ENCODE measurements around the gene MAPK8.
A peak's percentile ranks its signal among the peaks of the same experiment; 100 is the strongest.

MAPK8 gene

DNA sequence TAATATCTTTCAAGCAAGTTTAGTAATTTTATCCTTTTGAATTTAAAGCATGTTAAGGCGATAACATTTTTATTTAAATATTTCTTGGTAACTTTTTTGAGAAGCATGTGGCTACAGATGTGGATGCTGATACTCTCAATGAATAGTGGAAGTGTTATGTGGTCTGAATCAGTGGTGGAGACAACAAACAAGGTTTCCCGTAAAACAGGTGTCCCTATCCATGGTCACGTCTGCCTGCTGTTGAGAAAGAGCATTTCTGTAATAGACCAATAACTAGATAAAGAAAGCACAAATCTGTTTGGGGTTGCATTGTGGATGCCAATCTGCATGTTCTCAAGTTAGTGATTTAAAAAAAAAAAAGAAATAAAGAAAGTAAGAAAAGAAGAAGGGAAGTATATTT lies 13.9 kb upstream of the MAPK8 start:
- DNase-seq = no peak

DNA sequence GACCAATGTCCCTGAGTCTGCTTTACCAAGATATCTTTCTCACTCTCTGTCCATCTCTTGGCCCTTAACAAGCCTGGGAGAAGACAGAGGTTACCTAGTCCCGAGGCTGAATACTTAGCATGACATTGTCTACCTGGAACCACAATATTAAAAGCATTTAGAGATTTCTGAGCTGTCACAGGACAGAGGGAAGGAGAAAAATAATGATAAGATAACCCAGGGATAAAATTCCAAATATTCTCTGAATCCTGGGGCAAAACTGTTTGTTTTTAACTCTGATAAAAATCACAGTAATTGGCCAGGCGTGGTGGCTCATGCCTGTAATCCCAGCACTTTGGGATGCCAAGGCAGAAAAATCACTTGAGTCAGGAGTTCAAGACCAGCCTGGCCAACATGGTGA lies 12.0 kb upstream of the MAPK8 start:
- no peak for DNase-seq

DNA sequence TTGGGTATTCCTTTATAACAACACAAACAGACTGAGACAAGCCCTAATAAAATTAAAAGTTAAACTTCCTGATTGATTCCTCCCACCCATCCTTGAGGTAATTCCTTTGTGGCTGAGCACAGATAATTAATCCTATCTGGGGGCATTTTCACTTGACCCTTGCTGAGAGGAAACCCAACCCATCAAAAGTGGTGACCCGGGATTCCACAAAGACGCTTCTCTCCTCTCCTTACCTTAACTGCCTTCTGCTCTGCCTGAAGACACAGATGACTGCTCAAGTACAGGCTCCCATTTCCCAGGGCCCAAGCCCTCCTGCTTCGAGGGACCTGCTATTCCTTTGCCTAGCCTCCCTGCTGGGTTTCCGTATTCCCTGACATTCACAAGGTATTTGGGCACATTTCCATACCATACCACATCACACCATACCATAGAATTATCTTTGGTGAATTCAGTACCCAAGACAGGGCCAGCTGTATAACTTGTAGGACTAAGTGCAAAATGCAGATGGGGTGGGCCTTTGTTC lies 9.8 kb upstream of the MAPK8 start:
- no peak for DNase-seq

DNA sequence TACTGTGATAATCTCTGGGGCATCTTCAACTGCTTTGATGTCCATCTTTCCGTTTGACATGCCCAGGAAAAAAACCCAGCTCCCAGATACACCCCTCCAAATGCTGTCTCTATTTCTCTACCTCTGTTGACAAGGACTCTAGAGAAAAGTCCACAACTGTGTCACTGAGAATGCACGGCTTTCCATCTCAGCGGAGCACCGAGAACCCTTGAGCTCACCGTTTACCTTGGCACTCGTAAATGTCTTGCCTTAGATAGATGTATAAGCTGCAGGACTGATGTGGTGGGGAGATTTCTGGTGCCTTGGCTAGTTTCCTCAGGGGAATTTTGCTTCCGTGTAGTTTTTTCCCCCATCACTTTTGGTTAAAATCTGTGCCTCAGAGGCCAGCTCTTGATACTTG lies 7.4 kb upstream of the MAPK8 start:
- no peak for DNase-seq

DNA sequence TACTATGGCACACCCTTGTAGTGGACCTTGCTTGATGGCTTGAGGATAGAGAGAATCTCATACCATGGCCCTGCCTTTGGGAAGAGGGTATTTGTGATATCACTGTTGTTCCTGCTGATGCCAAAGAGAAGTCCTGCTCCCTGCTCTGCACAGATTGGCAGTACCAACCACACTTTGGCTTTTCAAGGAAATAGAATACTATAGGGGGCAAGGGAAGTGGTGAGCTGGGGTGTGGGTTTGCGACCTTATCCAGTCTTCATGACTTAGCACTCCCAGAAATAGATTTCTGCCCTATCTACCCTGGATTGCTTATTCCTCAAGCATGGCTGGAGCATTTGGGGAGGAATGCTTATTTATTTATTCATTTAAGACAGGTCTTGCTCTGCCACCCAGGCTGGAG lies 6.8 kb upstream of the MAPK8 start:
- DNase-seq = no peak

DNA sequence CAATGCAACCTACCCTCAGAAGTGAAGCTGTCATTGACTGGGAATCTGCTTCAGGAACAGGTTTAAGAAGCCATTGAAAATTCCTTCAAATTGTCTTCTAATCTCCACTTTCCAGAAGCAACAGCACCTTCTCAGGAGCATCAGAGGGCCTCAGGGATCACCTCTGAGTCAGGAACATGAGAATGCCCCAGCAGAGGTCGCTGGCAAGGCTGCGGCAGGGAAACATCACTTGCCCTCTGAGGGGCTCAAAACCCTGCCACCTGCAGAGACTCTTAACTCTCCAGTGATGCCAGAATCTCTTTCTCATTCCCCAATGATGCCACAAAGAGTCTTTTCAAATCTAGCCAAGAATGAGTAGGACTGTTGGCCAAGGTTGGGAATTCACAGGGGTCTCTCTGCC lies 5.9 kb upstream of the MAPK8 start:
- no peak for DNase-seq

DNA sequence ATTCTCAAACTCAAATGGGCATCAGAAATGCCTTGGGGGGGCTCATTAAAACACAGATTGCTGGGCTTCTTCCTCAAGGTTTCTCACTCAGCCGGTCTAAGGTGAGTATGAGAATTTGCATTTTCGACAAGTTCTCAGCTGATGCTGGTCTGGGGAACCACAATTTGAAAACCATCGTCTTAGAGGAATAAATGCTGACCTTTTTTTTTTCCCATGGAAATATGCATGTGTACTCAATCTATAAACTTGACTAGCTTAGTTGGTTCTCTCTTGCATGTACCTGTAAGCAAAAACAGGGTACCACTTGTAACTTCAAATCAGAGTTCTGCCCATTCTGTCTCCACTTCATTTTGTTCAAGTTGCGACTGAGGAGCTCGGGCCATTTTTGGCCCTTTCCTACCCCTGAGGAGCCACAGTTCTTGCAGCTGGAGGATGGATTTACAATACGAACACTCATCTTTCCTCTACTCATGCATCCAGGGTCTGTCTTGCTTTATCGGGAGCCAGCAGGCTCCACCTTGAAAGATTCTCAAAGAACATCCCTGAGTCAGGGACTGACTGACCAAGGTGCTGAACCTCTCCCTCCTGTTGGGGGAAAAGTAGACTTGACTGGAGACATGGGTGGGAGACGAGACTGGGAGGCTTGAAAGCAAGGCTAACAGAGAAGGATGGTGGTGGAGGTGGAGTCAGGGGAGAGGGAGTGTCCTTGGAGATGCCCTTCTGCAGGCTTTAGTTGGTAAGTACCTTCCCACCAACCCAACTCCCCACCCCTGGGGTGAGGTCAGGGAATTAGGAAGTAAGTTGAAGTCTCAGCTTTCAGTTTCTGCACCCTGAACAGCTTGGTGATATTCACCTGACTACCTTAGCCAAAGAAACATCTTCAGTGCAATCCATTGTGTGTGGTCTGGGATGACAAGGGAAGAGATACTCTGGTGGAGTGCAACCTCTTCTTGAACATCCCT lies 3.7 kb upstream of the MAPK8 start:
- no peak for DNase-seq

DNA sequence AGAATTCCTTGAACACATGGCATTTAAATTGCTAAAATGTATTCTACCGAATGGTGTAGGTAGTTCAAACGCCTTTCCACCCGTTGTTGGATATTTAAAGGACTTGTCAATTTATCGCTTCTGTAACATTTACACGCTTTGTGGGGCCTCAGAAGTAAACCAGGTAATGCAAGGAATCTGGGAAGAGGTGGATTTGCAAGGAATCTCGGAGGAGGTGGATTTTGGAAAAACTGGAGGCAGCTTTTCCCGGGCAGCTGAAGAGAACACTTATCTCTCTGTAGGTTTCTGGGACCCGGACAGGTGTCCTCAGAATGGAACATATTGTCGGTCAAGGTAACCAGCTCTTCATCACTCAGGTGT lies 592 bp upstream of the MAPK8 start:
- DNase-seq = no peak

DNA sequence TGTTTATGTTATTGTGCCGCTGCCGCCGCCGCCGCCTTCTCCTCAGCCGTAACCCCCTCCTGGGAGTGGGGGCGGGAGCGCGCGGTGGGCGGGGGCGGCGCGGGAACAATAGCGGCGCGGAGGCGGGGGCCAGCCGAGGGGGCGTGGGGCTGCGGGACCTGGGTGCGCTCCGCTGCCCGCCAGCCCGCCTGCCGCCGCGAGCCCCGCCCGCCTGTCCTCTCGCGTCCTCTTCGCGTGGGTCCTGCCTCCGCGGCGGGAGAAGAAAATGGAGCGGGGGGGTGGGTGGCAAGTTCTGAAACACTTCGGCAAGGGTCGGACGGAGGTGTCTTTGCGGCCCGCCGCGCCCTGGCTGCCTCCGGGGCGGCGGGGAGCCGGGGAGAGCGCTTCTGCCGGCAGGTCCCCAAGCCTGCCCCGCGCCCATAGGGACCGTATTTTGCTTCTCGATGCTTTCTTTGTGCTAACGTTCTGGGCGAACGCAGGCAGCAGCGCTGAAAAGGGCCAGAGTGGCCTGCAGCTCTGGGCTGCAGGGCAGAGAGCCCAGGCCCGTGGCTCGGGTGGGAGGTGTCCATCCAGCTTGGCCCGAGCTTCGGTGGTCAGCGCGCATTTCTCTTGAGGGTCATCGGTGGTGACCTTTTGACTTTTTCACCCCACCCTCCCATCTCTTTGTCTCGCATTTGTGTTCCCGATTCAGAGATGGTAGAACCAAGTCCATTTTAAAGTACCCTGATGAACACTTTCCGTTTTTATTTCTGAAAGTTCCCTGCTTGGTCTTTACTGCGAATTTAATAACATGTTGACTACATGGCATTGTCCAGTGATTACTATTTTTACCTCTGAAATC lies 613 bp downstream of the MAPK8 start:
- peak; percentile 71 for DNase-seq

DNA sequence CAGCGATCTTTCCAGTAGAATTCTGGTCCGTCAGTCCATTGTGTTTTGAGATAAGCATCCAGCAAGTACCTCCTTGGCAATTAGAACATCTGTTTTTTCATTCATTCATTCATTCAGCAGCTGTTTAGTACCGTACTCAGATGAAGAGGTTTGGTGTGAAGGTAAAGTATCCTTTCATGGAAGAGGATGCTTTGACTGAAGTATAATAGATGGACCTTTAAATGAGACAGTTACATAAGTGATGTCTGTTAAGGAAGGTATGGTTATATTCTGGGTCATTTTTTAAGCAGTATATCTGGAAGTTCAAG lies 1.2 kb downstream of the MAPK8 start:
- no peak for DNase-seq

DNA sequence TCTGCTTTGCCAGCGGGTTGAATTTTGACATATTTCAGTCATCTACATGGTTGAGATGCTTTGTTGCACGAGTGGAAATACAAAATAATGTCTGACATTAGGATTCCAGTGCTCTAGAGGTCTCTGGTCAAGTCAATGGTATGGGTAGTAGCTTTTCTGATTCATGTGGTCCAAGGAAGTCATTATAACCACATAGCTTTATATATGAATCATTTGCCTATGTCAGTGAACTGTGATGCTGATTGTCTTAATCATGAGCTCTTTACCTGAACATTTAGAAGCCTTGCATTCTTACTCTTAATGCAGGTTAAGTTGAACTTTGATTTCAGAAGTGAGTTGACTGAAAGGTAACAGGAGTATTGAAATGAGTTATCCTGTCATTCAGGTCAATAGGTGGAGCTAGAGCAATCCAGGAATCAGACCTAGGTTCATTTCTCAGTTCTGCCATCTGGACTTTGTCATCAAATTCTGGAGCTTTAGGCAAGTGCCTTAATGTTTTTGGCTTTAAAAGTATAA lies 3.3 kb downstream of the MAPK8 start:
- no peak for DNase-seq

DNA sequence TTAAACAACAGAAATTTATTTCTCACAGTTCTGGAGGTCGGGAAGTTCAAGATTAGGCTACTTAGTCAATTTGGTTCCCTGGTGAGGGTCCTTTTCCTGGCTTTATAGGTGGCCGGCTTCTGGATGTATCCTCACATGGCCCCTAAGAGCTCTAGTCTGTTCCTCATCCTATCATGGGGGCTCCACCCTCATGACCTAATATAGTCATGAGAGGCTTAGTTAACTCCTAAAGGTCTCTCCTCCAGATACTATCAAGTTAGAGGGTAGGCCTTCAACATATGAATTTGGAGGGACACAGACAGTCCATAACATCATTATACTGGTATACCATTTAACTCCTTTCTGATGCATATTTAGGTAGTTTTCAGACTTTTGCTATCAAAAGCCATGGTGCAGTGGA lies 7.6 kb downstream of the MAPK8 start:
- no peak for DNase-seq

DNA sequence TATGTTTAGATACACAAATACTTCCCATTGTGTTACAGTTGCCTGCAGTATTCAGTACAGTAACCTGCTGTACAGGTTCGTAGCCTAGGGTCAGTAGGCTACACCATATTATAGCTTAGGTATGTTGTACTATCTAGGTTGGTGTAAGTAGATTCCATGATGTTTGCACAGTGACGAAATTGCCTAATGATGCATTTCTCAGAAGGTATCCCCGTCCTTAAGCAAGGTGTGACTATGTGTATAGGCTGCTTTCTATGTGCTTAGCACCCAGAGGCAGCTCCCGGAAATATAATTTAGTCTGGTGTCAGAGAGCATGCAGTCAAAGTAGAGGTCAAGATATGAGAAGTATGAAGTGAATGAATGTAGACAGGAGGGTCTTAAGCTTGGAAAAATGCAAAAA lies 9.8 kb downstream of the MAPK8 start:
- no peak for DNase-seq

DNA sequence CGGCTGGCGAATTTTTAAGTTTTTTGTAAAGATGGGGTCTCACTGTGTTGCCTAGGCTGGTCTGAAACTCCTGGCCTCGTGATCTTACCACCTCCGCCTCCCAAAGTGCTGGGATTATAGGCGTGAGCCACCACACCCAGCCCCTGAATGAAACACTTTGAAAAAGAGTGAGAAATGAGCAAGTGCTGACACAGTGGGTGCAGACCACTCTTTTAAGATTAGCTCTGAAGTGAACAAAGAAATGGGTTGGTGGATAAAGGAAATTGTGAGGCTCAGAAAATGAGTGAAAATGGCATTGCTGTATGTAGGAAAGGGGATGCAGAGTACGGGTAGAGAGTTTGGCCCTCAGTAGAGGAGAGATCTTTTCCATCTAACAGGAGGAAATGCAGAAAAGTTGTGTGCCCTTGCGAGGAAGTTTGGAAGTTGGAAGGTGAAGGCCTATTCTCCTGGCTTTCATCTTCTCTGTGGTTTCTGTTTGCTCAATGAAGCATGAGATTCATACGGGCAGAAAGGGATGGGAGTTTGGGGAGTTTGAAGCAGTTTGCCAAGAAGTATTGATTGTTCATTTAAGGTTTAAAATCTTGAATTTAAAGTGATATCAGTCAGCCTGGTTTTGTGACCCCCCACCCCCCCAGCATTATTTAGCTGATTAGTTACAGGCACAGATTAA lies 11.0 kb downstream of the MAPK8 start:
- no peak for DNase-seq

DNA sequence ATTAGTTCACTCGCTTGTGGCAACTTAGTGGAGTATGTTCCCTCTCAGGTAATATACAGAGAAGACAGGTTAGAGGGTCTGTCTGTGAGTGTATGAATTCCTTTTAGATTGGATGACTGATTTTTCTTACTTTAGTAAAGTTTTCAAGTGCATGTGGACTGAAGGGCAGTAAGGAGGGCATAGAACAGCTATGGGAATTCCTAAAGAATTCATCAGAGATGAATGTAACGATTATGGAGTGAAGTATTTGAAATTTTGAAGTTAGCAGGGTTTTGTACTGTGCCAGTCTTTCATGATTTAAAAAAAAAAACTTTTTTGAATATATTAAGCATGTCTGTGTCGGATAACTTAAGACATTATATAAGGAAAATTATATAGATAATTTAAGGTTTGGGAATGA lies 15.5 kb downstream of the MAPK8 start:
- DNase-seq = no peak

DNA sequence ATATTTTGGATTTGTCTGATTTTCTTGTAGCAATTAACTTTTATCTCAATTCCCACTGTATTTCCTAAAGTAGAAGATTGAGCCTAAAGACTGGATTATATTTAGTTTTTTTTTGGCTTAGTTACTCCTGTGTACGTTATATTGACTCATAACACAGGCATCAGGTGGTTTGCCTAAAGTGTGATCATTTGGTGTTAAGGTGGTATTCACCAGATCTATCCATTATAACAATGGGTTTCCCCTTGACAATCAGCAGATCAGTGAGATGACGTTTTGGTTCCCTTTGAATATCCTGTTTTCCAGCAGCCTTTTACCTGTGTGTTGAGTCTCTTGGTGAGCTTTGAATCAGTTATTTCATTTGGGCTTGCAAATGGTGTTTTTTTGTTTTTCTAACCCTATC lies 18.1 kb downstream of the MAPK8 start:
- DNase-seq = no peak

DNA sequence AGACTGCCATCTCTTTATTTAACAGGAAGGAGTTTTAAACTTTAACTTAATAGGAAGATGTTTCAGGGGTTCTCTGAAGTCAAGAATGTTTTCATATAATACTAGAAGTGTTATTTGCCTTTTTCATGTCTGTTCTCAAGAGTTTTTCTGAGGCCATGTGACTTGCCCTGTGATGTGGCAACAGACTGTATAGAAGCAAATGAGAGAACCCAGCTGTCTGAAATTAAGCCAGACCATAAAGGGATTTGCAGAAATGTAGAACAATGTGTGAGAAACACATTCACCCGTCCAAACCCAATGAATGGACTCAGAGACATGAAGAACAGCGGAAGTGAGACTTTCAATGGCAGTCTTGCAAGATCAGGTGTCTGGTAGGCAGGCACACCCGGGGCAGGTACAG lies 23.8 kb downstream of the MAPK8 start:
- DNase-seq = no peak

DNA sequence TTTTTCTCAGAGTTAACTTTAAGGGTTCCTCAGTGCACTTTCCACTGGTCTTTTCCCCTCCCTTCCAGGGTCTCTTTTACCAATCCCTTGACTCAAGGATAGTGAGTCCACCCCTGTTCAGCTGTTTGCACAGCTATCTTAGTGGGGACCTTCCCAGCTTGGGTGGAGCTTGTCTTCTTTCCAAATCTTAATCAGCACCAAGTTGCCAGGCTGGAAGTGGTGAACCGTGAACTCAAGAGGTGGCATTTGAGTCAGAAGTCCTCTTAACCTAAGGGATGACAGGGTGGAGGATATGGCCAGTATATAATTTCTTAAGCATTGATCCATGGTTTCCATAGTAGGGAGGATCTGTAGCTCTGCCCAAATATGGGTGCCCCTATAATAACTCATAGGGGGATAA lies 25.0 kb downstream of the MAPK8 start:
- DNase-seq = no peak

DNA sequence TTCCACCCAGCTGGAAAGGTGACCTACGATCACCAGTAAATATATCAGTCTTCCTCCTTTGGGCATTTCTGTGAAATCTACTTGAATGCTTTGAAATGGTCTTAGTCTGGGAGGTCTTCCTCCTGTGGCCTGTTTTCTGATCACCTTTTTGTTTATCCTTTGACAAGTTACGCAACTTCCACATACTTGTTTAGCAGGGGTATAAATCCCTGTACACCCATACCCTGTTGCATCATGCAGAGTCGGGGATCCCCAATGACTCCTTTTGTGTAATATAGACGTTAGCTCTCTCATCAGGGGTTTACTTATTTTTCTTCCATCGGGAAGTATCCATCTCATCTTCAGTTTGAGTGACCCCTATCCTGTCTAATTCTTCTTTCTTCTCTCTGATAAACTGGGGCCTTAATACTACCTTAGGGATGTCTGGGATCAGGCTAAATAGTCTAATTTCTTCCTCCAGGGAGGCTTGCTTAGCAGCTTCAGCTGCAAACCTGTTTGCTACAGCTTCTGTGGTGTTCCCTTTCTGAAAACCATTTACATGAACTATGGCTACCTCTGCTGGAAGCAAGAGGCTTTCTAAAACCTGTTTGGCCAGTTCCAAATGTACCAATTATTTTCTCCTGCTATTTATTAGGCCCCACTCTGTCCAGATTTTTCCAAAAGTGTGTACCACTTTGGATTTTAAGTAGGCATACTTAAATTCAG lies 25.8 kb downstream of the MAPK8 start:
- no peak for DNase-seq

DNA sequence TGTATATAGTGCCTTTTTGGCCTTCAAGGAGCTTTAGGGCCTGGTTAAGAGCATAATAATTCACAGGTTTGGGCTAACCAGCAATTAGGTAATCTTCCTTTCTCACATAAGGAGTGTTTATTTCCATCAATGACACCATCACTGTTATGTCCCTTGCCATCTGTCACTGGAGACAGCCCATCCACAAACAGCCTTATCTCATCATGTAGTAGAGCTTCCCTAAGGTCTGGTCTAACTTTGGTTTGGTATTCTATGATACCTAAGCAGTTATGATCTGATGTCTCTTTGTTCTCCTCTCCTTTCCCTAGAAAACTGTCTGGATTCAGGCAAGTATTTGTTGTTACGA lies 26.4 kb downstream of the MAPK8 start:
- no peak for DNase-seq

DNA sequence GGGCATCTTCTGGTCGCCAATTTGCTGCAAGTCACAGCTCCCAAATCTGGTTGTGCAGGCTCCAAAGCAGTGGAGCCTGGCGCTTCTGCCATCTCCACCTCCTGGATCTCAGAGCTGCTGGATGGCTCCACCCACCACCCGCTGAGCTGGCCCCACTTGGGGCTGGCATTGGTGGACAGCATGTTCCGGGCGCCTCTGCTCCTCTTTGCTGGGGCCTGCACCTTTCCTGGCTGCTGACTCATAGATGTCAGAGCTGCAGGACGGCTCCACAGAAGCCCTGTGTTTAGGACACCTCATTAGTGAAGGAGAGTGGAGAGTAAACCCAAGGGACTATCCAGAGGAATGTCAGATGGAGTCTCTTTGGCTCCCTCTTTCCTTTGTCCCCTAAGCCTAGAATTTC lies 27.4 kb downstream of the MAPK8 start:
- no peak for DNase-seq

DNA sequence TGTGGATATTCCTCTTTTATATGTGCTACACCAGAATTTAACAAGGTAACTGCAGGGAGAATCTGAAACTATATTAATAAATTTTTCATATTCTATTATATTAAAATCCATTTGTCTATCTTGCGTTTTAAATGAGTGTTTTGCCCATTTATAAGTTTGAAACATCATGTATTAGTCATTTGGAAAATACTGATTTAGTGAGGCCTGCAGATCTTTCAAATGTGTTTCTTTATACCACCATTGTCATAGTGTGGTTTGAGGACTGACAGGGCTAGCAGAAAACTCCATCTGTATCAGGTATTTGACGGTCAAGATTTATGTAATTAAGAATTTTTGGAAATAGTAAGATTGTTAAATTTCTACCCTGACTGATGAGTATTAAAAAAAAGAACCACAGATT lies 29.3 kb downstream of the MAPK8 start:
- DNase-seq = no peak

Measured in T-helper 9 cell (primary cell).